Measurements from ENCODE around the gene LRRC72.
"Not testable (repeated sequence)": the region's sequence is repeated elsewhere in the genome, so short reads cannot be mapped to it uniquely, and the experiment has no call there.

Gene LRRC72

GRCh38 chr7:16571941-16572340 is 45.3 kb downstream of the LRRC72 start:
- H3K4me3 ChIP-seq (ENCODE audit: low read depth, low read length) = no peak overlapping the region

DNA sequence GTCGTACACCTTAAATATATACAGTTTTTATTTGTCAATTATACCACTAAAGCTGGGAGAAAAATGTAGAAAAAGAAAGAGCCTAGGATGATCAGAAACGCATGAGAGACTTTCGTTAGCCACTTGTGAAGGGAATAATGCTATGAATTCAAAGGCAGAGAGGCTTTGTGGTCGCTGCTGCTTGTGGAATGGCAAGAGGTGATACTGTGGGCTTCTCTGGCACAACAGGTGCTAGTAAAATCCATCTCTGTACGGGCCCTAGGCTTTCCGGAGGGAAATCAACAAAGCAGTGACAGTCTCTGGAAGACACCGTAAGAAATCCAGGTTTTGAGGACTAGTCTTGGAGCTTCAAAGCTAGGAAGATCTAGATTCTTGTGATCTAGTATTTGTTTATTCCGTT is 52.6 kb downstream of the LRRC72 start:
- no peak overlapping the region for H3K4me3 ChIP-seq (ENCODE audit: low read depth, low read length)

GRCh38 chr7:16581286-16581685 is 54.7 kb downstream of the LRRC72 start:
- H3K4me3 ChIP-seq (ENCODE audit: low read depth, low read length) = no peak overlapping the region

GRCh38 chr7:16583834-16584233 is 57.2 kb downstream of the LRRC72 start:
- H3K4me3 ChIP-seq (ENCODE audit: low read depth, low read length) = no peak overlapping the region

GRCh38 chr7:16585540-16585939 is 58.9 kb downstream of the LRRC72 start:
- no peak overlapping the region for H3K4me3 ChIP-seq (ENCODE audit: low read depth, low read length)

DNA sequence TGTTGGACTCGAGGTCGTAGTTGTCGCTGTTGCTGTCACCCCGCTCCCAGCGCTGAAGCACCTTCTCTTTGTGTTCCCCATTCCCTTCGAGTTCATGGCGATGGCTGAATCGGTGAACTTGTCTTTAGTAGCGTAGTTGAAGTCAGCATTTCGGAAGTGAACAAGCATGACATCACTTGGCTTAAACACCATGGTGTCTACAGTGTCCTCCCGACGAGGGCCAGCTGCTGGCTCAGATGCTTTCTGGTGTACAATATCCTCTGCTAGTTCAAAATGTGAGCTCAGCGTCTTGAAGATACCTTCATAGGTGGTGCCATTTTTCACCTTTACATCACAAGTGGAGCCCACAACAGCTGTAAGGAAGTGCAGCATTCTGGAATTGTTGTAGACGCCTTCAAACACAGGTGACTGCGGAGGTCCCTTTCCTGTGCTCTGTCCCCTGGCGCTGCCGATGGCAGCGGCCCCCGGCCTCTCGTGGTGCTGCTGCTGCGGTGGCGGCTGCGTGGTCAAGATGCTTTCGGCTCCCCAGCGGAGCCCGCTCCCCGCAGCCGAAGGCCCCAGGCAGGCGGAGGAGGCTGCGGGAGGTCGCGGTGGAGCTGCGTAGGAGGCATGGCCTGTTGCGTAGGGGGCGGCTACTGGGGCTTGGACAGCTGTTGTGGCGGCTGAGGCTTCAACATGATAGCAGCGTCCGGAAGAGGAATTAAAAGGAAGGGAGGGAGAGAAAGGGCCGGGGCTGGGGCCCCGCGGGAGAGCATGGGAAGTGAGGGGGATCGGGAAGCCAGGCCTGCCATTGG is 59.7 kb downstream of the LRRC72 start:
- H3K4me3 ChIP-seq (ENCODE audit: low read depth, low read length) = no peak overlapping the region

DNA sequence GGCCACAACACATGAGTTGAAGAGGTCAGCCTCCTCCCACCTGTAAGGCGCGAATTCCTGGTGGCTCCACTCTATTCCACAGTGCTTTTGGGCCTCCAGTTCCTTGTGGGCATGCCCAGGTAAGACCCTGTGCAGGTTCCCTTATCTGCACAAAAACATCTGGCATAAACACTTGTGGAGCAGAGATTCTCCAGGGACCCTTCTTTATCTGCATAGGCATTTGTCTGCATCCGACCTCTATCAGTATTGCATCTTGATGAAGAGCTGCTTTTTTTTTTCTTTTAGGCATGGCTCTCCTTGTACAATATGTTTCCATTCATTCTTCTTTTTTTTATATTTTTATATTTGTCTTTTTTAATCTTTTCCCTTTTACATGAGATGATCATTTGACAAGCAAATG is 60.5 kb downstream of the LRRC72 start:
- no peak overlapping the region for H3K4me3 ChIP-seq (ENCODE audit: low read depth, low read length)

- H3K4me3 ChIP-seq (ENCODE audit: low read depth, low read length) = no peak overlapping the region
Observed at GRCh38 chr7:16587790-16588189, 61.2 kb downstream of the LRRC72 start.

GRCh38 chr7:16589881-16590280 is 63.3 kb downstream of the LRRC72 start:
- H3K4me3 ChIP-seq (ENCODE audit: low read depth, low read length) = no peak overlapping the region

GRCh38 chr7:16590424-16590823 is 63.8 kb downstream of the LRRC72 start:
- H3K4me3 ChIP-seq (ENCODE audit: low read depth, low read length) = no peak overlapping the region

DNA sequence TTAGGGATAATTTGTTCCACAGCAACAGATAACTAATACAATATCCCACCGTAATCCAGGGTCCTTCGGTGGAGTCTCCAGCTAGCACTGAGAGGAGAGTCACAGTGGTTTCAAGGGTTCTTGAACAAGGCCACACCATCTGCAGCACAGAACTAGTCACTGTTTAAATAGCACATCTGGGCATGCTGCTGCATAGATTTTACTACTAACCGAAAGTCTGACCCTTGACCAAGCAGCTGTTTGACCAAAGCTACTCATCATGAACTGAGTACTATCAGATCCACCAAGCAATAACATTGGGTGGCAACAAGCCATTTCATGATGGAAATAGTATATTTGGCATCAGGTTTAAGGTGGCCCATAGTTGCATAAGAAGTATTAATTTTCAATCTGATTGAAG is 65.8 kb downstream of the LRRC72 start:
- H3K4me3 ChIP-seq (ENCODE audit: low read depth, low read length) = no peak overlapping the region

DNA sequence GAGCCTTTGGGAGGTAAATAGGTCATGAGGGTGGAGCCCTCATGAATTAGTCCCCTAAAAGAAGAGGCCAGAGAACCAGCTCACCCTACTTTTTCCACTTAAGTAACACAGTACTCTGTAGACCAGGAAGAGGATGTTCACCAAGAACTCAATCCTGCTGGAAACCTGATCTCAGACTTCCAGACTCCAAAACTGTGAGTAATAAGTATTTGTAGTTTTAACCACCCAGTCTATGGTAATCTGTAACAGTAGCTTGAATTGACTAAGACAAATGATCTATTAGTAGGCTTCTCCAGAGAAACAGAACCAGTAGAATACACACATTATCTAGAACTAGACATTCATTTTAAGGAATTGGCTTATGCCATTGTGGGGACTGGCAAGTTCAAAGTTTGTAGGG is 67.4 kb downstream of the LRRC72 start:
- H3K4me3 ChIP-seq (ENCODE audit: low read depth, low read length) = no peak overlapping the region

GRCh38 chr7:16594676-16595075 is 68.1 kb downstream of the LRRC72 start:
- no peak overlapping the region for H3K4me3 ChIP-seq (ENCODE audit: low read depth, low read length)

- H3K4me3 ChIP-seq (ENCODE audit: low read depth, low read length) = not testable (repeated sequence)
Observed at GRCh38 chr7:16595596-16595995, 69.0 kb downstream of the LRRC72 start.

DNA sequence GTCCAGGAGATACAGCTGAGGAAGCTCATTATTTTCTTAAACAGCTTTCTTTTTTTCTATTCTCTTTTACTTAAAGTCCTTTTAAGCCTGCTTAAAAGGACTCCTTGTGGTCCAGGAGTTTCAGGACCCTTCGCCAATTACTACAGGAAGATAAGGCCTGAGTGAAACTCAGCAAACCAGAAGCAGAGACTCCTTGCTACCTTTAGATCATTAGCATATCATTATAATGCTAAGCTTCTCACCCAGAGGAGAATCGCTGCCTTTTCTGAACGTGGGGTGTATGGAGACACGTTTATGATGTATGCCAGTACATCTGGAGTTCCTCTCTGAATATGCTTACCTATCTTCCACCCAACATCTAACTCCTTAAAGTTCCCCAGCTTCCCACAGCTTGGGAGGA is 71.4 kb downstream of the LRRC72 start:
- no peak overlapping the region for H3K4me3 ChIP-seq (ENCODE audit: low read depth, low read length)

- no peak overlapping the region for H3K4me3 ChIP-seq (ENCODE audit: low read depth, low read length)
Observed at GRCh38 chr7:16599860-16600259, 73.2 kb downstream of the LRRC72 start.

- no peak overlapping the region for H3K4me3 ChIP-seq (ENCODE audit: low read depth, low read length)
Observed at GRCh38 chr7:16603633-16604032, 77.0 kb downstream of the LRRC72 start.

- no peak overlapping the region for H3K4me3 ChIP-seq (ENCODE audit: low read depth, low read length)
Observed at GRCh38 chr7:16604054-16604453, 77.4 kb downstream of the LRRC72 start.

- no peak overlapping the region for H3K4me3 ChIP-seq (ENCODE audit: low read depth, low read length)
Observed at GRCh38 chr7:16606704-16607103, 80.1 kb downstream of the LRRC72 start.

- H3K4me3 ChIP-seq (ENCODE audit: low read depth, low read length) = no peak overlapping the region
Observed at GRCh38 chr7:16609842-16610450, 83.3 kb downstream of the LRRC72 start.

GRCh38 chr7:16611711-16612110 is 85.1 kb downstream of the LRRC72 start:
- no peak overlapping the region for H3K4me3 ChIP-seq (ENCODE audit: low read depth, low read length)

DNA sequence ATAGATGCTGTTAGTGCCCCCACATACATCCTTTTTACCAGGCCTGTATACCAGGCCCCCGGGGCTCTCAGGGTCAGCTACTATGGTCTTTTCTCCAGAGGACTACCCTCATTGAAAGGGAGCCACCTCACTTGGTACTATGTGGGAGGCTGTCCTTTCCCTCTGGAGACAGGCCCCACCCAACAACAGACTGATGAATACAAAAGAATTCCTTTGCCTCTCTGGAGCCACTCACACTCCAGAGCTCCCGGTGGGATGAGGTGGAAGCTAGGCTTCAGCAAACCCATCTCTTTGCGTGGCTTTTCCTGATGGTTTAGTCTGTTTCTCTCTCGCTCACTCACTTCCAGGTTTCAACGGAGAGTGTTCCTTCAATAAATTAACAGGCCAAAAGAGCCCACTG is 88.6 kb downstream of the LRRC72 start:
- H3K4me3 ChIP-seq (ENCODE audit: low read depth, low read length) = no peak overlapping the region

- H3K4me3 ChIP-seq (ENCODE audit: low read depth, low read length) = no peak overlapping the region
Observed at GRCh38 chr7:16616122-16616521, 89.5 kb downstream of the LRRC72 start.

All from iPS-11a (cell line).